CD4-positive, alpha-beta T cell treated with Interleukin-17A for 4 hours (primary cell): Measurements from ENCODE around the gene NDRG3.
"Not testable (repeated sequence)": the region's sequence is repeated elsewhere in the genome, so short reads cannot be mapped to it uniquely, and the experiment has no call there.

Source experiments
- DNase-seq: peaks from one replicate; pipeline ENCODE4 v3.0.0-alpha.2; 2020; ENCODE audit warnings: mixed read lengths

The NDRG3 gene

GRCh38 chr20:36686944-36687343 lies 58.9 kb downstream of the NDRG3 start:
- DNase-seq, result no peak

GRCh38 chr20:36686504-36686903 lies 59.4 kb downstream of the NDRG3 start:
- no peak for DNase-seq

GRCh38 chr20:36684747-36685146 lies 61.1 kb downstream of the NDRG3 start:
- DNase-seq, result no peak

- DNase-seq, result no peak
These were observed 63.6 kb downstream of the NDRG3 start for GRCh38 chr20:36682311-36682710.

- DNase-seq, result no peak
These were observed 68.5 kb downstream of the NDRG3 start for GRCh38 chr20:36677422-36677771.

- no peak for DNase-seq
These were observed 69.0 kb downstream of the NDRG3 start for GRCh38 chr20:36676701-36677421.

GRCh38 chr20:36675545-36675944 lies 70.3 kb downstream of the NDRG3 start:
- not testable (repeated sequence) for DNase-seq

- DNase-seq, result no peak
These were observed 72.9 kb downstream of the NDRG3 start for GRCh38 chr20:36672991-36673390.

GRCh38 chr20:36670665-36671357 lies 75.1 kb downstream of the NDRG3 start:
- no peak for DNase-seq

GRCh38 chr20:36666181-36666740 lies 79.6 kb downstream of the NDRG3 start:
- DNase-seq, result no peak

- DNase-seq, result no peak
These were observed 82.9 kb downstream of the NDRG3 start for GRCh38 chr20:36663031-36663430.

- no peak for DNase-seq
These were observed 87.6 kb downstream of the NDRG3 start for GRCh38 chr20:36658300-36658699.

GRCh38 chr20:36656733-36657132 lies 89.2 kb downstream of the NDRG3 start:
- DNase-seq, result no peak

GRCh38 chr20:36655004-36655403 lies 90.9 kb downstream of the NDRG3 start:
- no peak for DNase-seq

GRCh38 chr20:36654506-36654905 lies 91.4 kb downstream of the NDRG3 start:
- DNase-seq, result no peak

GRCh38 chr20:36653456-36653855 lies 92.4 kb downstream of the NDRG3 start:
- no peak for DNase-seq

GRCh38 chr20:36647196-36648121 lies 98.4 kb downstream of the NDRG3 start:
- no peak for DNase-seq

- DNase-seq, result no peak
These were observed 99.2 kb downstream of the NDRG3 start for GRCh38 chr20:36646678-36647077.

- DNase-seq, result peak; percentile 78
These were observed 99.9 kb downstream of the NDRG3 start, which contains the start of gene SLA2 for GRCh38 chr20:36645998-36646397. TSS of gene SLA2 (minus strand) at chr20:36646196. CDS start at chr20:36641335, 4,861 bp downstream.

GRCh38 chr20:36645353-36645752 lies 100.5 kb downstream of the NDRG3 start:
- DNase-seq, result peak; percentile 30

- peak; percentile 38 for DNase-seq
These were observed 101.2 kb downstream of the NDRG3 start for GRCh38 chr20:36644706-36645095.

- DNase-seq, result peak; percentile 75
These were observed 101.7 kb downstream of the NDRG3 start for GRCh38 chr20:36644032-36644705.
